HG02870 (cell line): ENCODE measurements around the gene SLPI.

ENCODE experiments used
- ATAC-seq: cut with Tn5 transposase; IDR thresholded peaks from one replicate; pipeline ENCODE4 v1.9.1; 2021; ENCODE audit warnings: mild to moderate bottlenecking, moderate library complexity; ENCODE audit not compliant: unreplicated experiment

SLPI gene

GRCh38 chr20:45218636-45219035, 35.7 kb downstream of the SLPI start:
- ATAC-seq, result no peak

- ATAC-seq, result no peak
These were observed 36.2 kb downstream of the SLPI start for GRCh38 chr20:45218124-45218523.

- no peak for ATAC-seq
These were observed 41.5 kb downstream of the SLPI start for GRCh38 chr20:45212836-45213235.

- no peak for ATAC-seq
These were observed 42.5 kb downstream of the SLPI start for GRCh38 chr20:45211569-45212474.

GRCh38 chr20:45209924-45210323, 44.4 kb downstream of the SLPI start:
- ATAC-seq, result no peak

GRCh38 chr20:45206725-45207124, 47.6 kb downstream of the SLPI start, which contains the start of gene SEMG1:
Gene SEMG1 (plus strand): TSS chr20:45207033. CDS start chr20:45207054, 21 bp downstream.
- ATAC-seq, result no peak
